ENCODE data around the gene THAP10.

Gene THAP10

DNA sequence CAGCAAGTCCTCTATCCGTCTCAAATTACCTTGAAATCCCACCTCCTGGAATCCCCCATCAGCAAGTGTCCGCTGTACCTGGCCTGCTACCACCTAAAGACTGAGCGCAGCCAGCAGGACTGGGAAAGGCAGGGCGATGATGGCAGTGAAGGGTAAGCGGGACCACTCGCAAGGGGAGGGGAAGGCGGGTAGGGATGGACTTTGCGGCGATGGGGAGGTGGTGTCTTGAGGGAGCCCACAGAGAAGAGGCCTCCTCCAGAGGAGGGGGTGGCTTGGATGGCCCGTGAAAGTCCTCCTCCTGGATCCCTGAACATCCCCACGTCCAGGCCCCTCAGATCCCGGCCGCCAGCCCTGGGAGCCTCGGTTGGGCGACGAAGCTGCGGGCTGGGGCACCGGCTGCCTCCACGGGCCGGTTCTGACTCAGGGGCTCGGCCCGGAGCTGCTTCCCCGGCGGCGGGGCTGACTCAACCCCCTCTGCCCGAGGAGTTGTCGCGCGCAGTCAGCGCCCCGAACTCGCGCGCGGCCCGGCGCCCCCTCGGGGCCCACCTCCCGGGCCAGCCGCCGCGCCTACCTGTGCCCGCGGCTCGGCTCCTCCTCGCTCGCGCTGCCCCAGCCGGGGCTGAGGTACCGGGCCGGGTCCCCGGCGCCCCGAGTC lies 38.8 kb downstream of the THAP10 start:
- no peak for DNase-seq

DNA sequence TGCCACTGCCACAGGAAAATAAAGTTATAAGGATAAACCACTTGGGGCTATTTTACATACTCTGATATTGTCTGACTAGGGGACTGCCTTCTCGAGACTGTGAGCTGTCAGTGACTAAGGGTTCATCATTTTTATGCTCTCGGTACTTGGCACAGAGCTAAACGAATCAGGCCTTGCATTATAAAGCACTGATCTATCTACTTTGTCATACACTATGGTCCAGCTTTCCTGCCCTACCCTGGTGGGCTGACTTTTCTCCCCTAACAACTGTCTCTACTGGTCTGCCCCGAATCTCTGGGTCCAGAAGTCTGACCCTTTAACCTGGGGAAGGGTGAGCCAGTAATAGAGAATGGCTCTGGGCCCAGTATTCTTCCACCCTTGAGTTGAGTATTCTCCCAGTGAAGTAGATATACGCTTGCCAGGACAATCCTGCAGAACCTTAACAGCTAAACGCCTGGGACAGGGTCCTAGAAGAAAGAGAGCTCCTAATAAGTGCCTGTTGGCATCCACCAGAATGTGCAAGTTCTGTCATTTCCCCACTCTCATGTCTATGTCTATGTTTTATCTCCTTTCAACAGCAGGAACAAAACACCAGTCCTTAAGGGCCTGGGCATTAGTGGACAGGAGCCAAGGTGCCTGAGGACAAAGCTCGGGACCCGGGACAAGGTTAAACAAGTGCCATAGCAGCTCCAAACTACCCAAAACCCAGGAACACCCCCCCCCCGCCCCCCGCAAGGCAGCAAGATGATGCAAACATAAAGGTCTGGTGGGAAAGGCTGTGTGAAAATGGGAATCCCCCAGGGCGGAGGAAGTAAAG lies 39.5 kb downstream of the THAP10 start:
- DNase-seq: no peak

DNA sequence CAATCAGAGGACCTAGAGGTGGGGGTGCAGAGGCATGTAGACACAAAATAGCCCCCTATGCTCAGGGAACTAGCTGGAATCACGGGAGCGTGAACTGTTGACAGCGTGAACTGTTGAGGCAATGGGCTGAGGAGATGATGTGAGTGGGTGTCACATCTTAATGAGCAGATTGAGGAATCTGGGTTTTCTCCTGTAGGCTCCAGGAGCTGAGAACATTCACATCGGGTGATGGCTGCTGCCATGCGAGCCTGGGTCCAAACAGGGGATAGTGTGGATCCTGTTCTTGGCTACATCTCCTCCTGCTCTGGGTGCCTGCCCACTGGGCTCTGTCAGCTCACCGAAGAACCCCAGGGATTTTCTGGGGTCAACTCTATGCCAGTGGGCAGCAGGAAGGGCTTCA lies 40.3 kb downstream of the THAP10 start:
- no peak for DNase-seq

DNA sequence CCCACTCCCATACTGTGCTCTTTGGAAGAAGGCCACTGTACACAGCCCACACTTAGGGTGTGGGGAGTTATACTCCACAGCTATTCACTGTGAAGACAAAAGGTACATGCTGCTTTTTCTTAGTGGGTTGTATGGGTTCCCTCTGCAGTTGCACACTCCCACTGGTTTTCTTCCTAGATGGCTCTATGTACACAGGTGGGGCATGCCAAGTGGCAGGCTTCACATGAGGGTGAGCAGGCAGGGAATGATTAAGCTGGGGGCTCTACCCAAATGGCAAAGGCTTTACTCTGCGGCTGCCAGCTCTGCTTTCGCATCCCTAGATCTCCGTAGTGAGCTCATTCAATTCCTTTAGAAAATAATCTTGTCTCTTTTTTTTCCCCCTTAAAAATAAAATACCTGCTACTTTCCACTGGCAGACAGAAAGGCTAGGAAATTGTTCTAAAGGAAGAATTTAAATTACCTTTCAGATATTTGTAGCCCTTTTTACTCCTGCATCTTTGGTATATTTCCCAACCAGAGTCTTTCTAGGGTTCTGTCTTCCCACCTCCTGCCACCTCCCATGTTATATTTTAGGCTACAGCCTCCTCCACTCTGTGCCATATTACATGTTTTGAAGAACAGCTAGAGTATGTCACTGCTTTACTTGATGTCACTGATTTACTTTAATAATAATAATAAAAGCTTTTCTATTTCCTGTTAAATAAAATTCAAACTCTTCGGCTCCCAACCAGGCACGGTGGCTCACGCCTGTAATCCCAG lies 46.5 kb downstream of the THAP10 start:
- DNase-seq: no peak

DNA sequence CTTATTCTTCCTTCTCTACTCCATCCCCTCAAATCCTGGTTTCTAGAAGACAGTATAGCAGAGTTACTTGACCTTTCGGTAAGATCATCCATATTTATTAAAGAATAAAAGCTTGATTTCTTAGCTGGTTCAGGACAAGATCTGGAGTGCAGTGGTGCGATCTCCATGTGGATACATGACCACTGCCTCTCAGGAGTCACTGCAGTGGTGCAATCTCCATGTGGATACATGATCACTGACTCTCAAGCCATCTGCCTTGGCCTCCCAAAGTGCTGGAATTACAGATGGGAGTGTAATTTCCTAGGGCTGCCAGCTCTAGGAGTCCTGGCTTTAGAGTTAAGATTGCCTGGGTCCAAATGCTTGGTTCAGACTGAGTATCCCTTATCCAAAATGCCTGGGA lies 54.8 kb downstream of the THAP10 start:
- no peak for DNase-seq

DNA sequence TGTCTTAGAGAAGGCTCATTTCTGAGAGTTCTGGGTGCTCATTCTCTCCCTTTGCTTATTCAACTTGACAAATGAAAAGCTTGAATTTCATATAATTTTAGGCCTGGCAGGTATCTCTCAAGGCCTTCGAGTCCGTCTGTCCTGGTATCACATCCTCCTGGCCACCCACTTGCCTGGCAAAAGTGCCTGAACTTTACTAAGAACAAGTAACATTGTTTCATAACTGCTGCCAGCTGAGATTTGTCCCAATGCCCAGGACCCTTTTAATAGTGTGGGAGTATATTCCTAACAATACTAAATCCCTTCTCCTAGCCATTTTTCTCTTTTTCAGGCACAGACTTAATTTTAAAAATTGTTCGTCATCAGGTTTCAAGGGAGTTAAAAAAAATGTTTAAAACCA lies 56.4 kb downstream of the THAP10 start:
- DNase-seq: no peak

DNA sequence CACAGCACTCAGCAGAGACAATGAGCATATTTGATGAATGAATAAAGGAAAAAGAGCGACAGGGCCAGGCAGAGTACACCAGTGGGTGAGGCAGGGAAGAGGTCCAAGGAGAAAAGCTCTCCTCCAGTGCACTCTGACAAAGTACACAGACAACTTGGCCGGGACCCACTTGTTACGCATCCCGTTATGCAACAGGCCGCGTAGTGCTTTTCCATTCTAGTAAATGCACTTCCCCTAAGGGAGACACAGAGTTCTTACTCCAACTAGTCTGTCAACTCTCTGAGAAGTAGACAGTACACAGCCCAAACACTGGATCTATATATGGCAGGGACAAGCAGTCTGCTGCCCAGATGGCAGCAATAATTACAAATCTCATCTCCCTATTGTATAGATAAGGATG lies 56.8 kb downstream of the THAP10 start:
- DNase-seq: no peak

DNA sequence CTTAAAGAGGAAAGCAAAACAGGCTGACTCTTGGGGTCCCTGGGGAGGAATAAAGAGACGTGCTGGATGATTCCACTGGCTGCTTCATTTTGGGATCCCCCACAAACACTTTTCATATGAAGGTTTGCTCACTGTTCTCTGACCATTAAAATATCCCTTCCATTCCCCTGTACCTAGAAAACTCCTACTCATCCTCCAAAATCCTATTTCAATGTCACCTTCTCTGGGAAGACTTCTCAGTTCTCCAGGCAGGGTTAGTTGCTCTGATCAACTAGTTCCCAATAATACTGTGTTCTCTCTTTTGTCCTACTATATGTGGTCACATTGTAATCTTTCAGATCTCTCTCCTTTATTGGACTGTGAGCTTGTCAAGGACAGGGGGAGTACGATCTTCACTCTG lies 57.2 kb downstream of the THAP10 start:
- no peak for DNase-seq

DNA sequence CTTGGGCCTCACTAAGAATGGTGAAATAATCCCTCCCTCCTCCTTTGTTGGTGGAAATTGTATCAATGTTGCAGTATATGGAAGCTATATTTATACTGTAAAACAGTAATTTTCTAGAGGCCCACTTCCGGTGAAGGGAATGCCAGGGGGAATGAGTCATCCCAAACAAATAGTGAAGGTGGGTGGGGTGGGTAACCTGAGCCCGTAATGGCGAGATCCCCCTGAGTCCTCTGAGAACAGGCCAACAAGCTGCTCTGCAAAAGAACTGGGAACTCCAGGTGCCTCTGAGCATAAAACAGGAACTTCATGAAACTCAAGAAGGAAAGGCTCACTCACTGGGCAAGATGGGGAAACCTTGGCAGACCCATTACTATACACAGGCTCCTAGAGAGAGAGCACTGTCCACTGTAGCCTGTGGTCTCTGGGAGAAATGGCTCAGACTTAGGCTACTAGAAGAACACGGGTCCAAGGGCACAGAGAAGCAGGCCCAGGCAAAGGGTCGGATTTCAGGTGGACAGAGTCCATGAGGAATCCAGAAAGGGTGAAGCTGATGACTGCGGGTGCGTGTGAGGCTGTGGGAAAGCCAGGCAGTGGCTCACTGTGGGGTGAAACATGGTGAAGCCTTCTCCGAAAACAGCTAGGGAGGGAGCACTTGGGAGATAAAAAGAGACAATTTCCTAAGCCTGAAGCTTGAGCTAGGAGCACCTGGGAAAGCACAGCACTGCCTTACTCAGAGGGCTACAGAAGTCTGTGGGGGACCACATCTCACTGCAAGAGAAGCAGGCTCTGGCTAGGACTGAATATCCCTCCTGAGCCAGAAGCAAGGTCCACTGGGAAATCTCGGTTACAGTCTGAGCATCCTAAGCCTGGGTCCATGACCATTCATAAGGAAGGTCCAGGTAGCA lies 58.1 kb downstream of the THAP10 start:
- no peak for DNase-seq

DNA sequence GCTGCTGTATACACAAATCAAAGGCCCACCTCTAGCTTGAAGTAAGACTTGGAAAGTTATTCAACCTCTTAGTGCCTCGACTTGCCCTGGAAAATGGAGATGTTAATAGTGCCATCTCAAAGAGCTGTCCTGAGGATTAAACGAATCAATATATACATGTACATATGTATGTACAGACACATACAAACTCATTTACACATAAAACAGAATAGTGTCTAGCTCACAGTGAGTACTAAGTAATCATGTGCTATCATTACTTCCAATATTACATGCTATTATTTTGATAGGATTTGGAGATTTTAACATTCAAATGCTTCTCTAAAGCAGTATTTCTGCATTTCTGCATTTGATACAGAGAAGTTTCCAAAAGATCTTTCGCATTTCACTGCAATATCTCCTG lies 58.8 kb downstream of the THAP10 start:
- DNase-seq: no peak

DNA sequence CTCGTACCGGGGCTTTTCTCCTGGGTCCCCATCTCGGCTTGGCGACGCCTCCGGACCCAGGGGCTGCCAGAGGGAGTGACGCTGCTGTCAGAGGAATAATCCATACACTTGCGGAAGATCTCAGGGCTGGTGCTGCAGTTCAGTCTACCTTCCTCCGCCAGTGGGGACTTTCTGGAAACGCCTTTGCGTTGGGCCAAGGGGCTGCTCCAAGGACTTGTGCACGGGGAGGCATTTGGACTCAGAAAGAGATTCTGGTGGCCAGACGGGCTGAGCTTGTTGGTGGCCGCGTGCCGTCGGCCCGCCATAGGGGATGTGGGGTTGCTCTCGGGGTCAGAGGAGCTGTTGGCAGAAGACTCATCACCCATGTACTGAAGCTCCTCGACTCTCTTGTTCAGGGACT lies 60.1 kb downstream of the THAP10 start:
- no peak for DNase-seq
